HG02943 (cell line): ENCODE measurements around the gene ZNF213.
"Not testable (repeated sequence)": the region's sequence is repeated elsewhere in the genome, so short reads cannot be mapped to it uniquely, and the experiment has no call there.

Experiments
- ATAC-seq: cut with Tn5 transposase; IDR thresholded peaks from one replicate; pipeline ENCODE4 v1.9.1; 2021; ENCODE audit warnings: mild to moderate bottlenecking, low read depth, moderate library complexity; ENCODE audit not compliant: unreplicated experiment

ZNF213 gene

DNA sequence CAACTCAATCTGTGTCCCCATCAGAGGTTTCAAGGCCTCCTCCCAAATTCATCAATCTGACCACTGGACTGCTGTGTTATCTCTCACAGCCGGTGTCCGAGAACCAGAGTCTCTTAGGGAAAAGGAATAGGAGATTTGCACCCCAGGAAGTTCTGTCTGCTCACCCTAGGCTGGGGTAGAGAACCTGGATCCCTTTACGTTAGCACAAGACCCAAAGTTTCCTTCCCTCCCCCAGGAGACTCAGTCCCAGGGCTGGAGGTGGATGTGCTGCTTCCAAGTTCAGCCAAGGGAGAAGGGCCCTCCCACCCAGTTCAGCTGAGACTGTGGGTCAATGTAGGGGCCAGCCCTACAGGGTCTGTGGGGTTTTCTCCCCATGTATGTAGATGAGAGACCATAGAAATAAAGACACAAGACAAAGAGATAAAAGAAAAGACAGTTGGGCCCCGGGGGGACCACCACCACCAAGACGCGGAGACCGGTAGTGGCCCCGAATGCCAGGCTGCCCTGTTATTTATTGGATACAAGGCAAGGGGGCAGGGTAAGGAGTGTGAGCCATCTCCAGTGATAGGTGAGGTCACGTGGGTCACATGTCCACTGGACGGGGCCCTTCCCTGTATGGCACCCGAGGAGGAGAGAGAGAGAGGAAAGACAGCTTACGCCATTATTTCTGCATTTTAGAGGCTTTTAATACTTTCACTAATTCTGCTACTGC is 30.4 kb downstream of the ZNF213 start:
- no peak for ATAC-seq

GRCh38 chr16:3166505-3166886 is 31.7 kb downstream of the ZNF213 start:
- ATAC-seq, result no peak

DNA sequence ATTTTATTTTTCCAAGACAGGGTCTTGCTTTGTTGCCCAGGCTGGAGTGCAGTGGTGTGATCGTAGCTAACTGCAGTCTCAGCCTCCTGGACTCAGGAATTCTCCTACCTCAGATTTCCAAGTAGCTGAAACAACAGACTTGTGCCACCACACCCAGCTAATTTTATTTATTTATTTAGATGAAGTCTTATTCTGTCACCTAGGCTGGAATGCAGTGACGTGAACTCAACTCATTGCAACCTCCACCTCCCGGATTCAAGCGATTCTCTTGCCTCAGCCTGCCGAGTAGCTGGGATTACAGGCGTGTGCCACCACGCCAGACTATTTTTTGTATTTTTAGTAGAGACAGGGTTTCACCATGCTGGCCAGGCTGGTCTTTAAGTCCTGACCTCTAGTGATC is 33.9 kb downstream of the ZNF213 start:
- ATAC-seq, result not testable (repeated sequence)

DNA sequence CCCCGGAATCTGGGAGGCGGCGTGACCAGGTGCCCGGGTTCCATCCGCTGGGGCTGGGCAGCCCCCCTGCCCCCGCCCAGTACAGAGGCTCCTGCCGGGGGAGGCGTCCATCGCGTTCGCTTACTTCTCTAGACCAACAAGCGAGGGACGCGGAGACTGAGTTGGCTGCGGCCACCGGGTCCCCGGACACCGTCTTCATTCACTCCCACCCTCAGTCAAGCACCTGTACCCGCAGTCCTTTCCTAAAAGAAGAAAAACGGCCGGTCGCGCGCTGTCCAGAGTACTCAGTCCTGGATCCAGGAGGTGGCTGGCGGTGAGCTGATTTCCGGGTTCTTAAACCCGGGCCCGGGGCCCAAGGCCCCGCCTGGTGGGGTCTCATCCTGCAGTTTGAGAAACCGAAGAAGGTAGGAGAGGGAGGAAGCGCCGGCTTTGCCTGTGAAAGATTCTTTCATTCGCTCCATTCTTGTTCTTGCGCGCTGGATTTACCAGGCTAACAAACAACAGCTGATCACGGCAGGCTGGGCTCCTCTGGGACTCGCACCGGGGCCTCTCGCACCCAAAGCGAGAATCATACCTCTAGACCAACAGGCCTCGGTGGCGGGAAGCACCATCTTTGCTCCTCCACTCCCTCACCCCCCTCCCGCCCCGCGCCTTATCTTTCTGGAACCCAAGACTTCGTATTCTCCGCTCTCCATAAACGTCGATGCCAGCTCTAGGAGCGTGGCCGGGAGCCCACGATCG is 35.8 kb downstream of the ZNF213 start:
- ATAC-seq, result no peak

GRCh38 chr16:3171181-3171854 is 36.5 kb downstream of the ZNF213 start:
- no peak for ATAC-seq

DNA sequence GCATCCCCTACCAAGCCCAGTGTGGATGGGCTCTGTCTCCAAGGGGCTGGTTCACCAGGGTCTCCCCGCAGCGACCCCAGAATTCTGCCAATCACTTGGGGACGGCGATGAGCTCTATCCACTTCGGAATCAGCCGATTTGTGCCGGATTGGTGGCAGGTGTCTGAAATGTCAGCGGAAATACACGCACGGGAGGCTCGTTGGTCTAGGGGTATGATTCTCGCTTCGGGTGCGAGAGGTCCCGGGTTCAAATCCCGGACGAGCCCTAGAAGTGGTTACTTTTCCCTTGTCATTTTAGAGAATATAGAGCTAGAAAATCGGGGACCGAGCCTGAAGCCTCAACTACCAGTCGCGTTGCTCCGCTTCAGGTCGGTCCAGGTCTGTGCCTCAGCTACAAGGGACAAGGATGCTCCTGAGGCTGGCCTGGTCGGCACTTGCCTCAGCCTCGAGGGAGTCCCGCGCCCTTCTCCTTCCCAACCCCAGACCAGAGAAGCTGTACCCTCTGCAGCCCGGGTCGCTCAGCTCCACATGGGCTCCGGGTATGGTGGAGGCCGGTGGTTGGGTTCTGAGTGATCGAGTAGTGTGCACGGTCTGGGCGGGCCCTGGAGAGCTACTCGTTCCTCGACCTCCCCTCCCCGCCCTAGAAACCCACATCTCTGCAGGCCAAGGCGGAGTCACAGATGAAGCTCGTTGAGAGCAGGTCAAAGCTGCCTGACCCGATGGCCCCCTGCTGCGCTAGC is 37.2 kb downstream of the ZNF213 start:
- ATAC-seq, result no peak

DNA sequence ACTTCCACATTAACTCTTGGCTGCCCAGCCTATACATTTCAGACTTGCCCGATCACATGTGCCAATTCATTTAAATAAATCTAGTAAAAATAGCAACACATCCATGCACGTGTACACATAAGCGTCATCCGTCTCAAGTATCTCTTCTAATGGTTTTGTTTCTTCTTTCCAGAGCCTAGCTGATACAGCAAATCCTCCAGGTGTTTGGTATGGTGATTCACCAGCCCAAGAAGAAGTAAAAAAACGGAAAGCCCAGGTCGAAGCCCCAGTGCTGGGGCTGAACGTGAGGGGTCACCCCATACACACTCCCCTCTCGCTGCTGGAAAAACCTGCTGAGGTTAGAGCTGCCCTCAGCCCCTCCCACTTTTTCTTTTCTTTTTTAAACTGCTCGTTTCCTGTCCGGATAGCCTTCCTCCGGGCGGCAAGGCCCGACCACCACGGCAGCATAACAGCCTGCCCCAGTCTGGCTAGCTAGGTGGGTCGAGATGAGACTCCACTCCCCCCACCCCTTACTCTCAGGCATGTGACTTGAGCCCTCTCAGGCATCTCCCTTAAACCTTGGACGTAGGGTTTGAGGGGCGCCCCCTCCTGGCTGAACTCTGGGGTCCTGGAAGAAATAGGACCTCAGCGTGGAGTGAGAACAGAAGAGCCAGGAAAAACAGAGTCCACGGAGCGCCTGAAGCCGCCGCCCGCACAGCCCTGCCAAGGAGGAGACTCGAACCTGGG is 39.2 kb downstream of the ZNF213 start:
- no peak for ATAC-seq

DNA sequence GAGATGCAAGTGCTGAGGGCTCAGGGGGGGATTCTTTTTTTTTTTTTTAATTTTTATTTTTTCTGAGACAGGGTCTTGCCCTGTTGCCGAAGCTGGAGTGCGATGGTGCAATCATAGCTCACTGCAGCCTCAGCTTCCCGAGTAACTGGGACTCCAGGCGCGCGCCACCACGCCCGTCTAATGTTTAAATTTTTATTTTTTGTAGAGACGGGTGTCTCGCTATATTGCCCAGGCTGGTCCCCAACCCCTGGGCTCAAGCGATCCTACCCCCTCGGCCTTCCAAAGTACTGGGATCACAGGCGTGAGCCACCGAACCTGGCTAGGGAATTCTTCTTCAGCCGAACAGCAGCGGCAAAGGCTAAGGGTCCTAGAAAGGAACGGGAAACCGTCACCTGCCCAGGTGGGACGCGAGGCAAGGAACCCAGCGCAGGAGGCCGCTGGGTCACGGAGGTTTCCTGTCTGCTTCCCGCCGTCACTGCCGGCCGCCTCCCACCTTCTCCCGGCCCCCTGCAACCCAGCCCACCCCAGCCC is 39.9 kb downstream of the ZNF213 start:
- ATAC-seq, result no peak

- ATAC-seq, result no peak
Observed at GRCh38 chr16:3175157-3176093, 40.6 kb downstream of the ZNF213 start.

- no peak for ATAC-seq
Observed at GRCh38 chr16:3179651-3180050, 44.8 kb downstream of the ZNF213 start.

GRCh38 chr16:3180445-3180878 is 45.6 kb downstream of the ZNF213 start:
- ATAC-seq, result no peak

GRCh38 chr16:3182293-3182607 is 47.4 kb downstream of the ZNF213 start:
- not testable (repeated sequence) for ATAC-seq

- no peak for ATAC-seq
Observed at GRCh38 chr16:3182608-3183444, 48.0 kb downstream of the ZNF213 start.

DNA sequence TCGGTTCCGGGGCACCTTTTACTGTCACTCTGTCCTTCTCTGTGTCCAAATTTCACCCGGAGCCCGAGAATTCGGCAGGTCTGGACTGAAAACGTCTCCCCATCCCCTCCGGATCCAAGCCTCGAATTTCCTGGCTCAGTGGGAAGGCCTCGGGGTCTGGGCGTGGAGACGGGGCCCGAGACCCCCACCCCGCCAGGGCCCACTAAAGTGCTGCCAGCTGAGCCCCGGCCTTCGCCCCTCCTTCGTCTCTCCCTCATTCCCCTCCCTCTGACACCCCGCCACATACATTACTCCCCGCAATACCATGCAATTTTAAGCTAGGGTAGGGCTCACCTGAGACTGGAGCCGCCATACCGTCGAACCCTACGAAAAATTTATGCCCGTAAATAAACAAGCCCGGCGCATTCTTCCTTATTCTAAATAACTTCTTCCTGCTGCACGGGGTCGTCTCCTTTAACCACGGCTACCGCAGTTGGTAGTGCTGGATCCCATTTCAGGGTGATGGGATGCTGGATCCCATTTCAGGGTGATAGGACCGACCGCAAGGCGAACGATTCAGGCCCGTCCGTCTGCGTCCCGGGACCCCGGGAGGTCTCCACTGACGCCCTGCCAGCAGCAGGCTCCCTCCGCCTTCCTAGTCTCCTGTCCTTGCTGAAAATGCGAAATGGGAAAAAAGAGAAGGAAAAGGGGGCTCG is 48.8 kb downstream of the ZNF213 start:
- ATAC-seq, result no peak

- no peak for ATAC-seq
Observed at GRCh38 chr16:3186946-3187690, 52.3 kb downstream of the ZNF213 start.

GRCh38 chr16:3187798-3188674 is 53.2 kb downstream of the ZNF213 start, which contains the start of gene OR1F1:
OR1F1 (plus strand) TSS chr16:3188204.
- ATAC-seq, result no peak
